AG04449 (cell line): Measurements from ENCODE around the gene LYPD6.

ENCODE experiments used
- CTCF ChIA-PET: fragments of 350-600 bp; formaldehyde crosslinking; extraction: SDS; loops from one replicate; lab custom pipeline; 2021; ENCODE audit warnings: antibody characterized with exemption; lab: Yijun Ruan, JAX
- POLR2A ChIA-PET: fragments of 400-600, 350-600 bp; formaldehyde crosslinking; extraction: SDS; loops from one replicate; lab custom pipeline; 2020; ENCODE audit warnings: antibody characterized with exemption, inconsistent platforms; lab: Yijun Ruan, JAX
- DNase-seq: peaks from one replicate; pipeline ENCODE4 v3.0.0-alpha.2; 2010; ENCODE audit warnings: low read depth, low spot score
- H3K4me3 ChIP-seq: 2 replicates; pipeline ENCODE4 v1.5.1; 2011; ENCODE audit warnings: low read depth, mild to moderate bottlenecking, control low read depth, low read length
- CTCF ChIP-seq: IDR thresholded peaks from one replicate; pipeline ENCODE4 v1.5.1; 2011; ENCODE audit warnings: mild to moderate bottlenecking, moderate library complexity, low read length, control low read depth, inconsistent platforms; ENCODE audit not compliant: insufficient read depth; ENCODE audit errors: missing control alignments

The LYPD6 gene

GRCh38 chr2:149400997-149401396 is 70.6 kb downstream of the LYPD6 start:
- POLR2A ChIA-PET: no interaction called here
- CTCF ChIA-PET: no interaction called here
- no peak overlapping the region for H3K4me3 ChIP-seq
- DNase-seq: no peak
- TF ChIP-seq CTCF: no peak

DNA sequence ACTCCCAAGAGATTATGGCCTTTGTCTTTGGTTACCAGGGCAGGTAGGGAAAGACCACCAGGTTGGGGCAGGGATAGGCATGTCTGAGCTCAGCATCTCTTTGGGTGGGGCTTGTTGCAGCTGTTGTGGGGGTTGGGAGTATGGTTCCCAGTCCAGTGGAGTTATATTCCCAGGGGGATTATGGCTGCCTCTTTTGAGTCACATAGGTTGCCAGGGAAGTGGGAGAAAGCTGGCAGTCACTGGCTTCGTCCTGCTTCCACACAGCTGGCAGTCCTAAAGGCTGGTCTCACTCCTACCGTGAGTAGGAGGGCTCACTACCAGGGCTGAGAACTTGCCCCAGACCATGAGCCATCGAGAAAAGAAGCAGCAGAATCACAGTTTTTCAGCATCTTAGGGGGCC is 79.1 kb downstream of the LYPD6 start:
- ChIA-PET POLR2A (no interaction called here), CTCF (no interaction called here)
- no peak overlapping the region for H3K4me3 ChIP-seq
- TF ChIP-seq CTCF: no peak
- DNase-seq: no peak

DNA sequence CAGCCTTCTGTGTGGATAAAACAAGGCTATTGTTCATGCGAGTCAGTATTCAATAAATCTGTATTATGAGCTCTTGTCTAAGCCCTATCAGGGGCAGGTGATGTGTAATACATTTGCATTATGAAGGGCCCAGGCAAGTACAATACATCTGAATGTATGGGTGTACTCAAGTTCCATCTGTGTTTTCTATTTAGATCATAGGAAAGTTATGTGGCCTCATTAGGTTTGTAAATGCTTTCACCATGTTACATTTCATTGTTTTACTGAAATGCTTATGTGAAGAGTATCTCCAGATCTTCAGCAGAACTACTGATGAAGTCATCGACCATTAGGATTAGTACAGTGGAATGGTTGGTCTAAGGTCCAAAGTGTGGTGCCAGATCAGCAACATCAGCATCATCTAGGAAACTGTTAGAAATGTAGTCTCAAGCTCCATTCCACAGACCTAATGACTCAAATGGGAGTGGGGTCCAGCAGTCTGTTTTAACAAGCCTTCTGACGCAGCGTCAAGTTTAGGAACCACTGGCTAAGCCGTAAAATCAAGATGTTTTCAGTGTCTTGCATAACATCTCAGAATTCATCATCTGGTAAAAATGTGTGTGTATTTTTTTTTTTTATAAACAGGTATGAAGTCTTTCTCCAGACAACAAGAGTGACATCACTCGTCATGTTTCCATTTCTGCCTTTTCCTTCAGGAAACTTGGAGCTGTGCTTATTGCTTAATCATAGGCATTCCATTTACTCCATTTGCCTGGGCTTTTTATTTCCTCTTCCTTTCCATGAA is 80.5 kb downstream of the LYPD6 start:
- DNase-seq: peak; percentile 98
- ChIA-PET POLR2A (interaction anchor here (0.9 to 1.1 kb wide), 2 partner anchors 47 to 79 kb away, joined by 4 to 6 read pairs; no protein-coding TSS in a partner anchor), CTCF (no interaction called here)
- no peak overlapping the region for H3K4me3 ChIP-seq
- no peak for TF ChIP-seq CTCF

DNA sequence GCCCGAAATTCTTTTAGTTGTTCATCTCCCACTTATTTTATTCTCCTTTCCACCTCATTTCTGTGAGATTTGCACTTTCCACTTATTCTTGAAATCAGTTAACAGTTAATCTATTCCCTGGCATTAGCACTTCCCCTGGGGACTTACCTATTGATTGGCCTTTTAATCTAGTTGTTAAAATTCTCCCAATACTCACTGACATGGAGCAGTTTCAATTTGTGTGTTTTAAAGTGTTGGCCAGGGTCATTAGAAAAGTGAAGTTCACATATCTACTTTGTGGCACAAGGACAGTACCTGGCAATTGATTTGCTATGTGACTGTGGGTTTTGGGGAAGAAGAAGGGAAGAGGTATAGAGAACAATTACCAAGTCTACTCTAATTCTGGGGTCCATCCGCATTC is 83.1 kb downstream of the LYPD6 start:
- POLR2A ChIA-PET: no interaction called here
- H3K4me3 ChIP-seq: no peak overlapping the region
- TF ChIP-seq CTCF: no peak
- CTCF ChIA-PET: no interaction called here
- no peak for DNase-seq

DNA sequence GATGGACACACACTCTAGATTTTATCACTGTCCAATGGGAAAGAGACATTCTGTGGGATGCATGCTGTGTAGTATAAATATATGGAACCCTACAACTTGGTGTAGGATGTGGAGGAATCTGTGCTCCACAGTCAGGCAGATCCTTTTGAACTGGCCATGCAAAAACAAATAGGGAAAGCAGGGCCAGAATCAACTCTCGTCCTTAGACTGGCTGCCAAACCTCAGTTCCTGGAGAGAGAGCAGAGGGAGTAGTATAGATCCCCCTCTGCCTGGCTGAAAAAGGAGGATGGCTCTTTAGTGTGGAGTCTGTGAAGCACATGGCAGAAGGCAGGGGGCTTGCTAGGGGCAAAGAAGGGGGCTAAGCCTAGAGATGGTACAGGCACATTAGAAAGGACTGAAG is 84.7 kb downstream of the LYPD6 start:
- DNase-seq: no peak
- H3K4me3 ChIP-seq: no peak overlapping the region
- CTCF ChIA-PET: no interaction called here
- TF ChIP-seq CTCF: no peak
- POLR2A ChIA-PET: no interaction called here

- no peak for DNase-seq
- POLR2A ChIA-PET: no interaction called here
- no peak for TF ChIP-seq CTCF
- CTCF ChIA-PET: interaction anchor here (1.0 to 1.7 kb wide), 2 partner anchors 25 to 401 kb away, joined by 3 to 5 read pairs; no protein-coding TSS in a partner anchor
- H3K4me3 ChIP-seq: no peak overlapping the region
Measured at GRCh38 chr2:149418065-149418464, 87.7 kb downstream of the LYPD6 start.
